Brain microvascular endothelial cell (primary cell): ENCODE results near the gene ITPR2.
"Not testable (repeated sequence)": the region's sequence is repeated elsewhere in the genome, so short reads cannot be mapped to it uniquely, and the experiment has no call there.

Experiments
- DNase-seq: peaks from one replicate; pipeline ENCODE4 v3.0.0-alpha.2; 2020
- H3K27ac ChIP-seq: fragments of 250-450 bp; sonication (Bioruptor Pico); 2 replicates; pipeline ENCODE4 v1.5.1; 2020; ENCODE audit warnings: mild to moderate bottlenecking, moderate library complexity
- H3K27me3 ChIP-seq: fragments of 250-450 bp; sonication (Bioruptor Pico); replicated peaks from 2 replicates; pipeline ENCODE4 v1.5.1; 2020; ENCODE audit warnings: mild to moderate bottlenecking
- H3K36me3 ChIP-seq: fragments of 250-450 bp; sonication (Bioruptor Pico); replicated peaks from 2 replicates; pipeline ENCODE4 v1.5.1; 2020; ENCODE audit warnings: mild to moderate bottlenecking
- H3K4me3 ChIP-seq: 2 replicates; pipeline ENCODE4 v1.5.1; 2011; ENCODE audit warnings: low read depth, mild to moderate bottlenecking, control low read depth, low read length, moderate library complexity
- in situ Hi-C: cut with HindIII; loops from 2 replicates; pipeline ENCODE4 v1.10.0; 2017; ENCODE audit warnings: low sequenced_read_pairs, low pct_ligation_motif_present
- TF ChIP-seq, protein P1 (sequence below): IDR thresholded peaks from 2 replicates; pipeline ENCODE4 v1.5.1; 2011; ENCODE audit warnings: low read depth, mild to moderate bottlenecking, moderate library complexity, low read length, control low read depth, inconsistent platforms; ENCODE audit errors: missing control alignments

The ITPR2 gene

DNA sequence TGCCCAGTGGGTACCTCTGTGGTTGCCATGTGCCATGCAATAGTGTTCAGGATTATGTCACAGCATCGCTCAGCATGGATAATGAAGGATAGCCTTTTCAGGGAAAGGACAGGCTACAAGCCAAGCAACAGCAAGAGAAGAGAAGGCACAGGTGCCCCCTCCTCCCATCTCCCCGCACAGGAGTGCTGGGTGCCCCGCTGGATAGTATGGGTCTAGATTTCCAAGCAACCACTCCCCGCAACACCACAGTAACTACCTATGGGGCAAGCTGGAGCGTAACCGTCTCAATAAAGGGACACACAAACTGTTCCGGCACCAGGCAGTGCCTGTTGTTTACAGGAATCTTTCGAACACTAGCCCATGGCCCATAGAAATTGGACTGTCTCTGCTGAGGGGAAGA lies 222.2 kb downstream of the ITPR2 start:
- TF ChIP-seq, protein P1, sequence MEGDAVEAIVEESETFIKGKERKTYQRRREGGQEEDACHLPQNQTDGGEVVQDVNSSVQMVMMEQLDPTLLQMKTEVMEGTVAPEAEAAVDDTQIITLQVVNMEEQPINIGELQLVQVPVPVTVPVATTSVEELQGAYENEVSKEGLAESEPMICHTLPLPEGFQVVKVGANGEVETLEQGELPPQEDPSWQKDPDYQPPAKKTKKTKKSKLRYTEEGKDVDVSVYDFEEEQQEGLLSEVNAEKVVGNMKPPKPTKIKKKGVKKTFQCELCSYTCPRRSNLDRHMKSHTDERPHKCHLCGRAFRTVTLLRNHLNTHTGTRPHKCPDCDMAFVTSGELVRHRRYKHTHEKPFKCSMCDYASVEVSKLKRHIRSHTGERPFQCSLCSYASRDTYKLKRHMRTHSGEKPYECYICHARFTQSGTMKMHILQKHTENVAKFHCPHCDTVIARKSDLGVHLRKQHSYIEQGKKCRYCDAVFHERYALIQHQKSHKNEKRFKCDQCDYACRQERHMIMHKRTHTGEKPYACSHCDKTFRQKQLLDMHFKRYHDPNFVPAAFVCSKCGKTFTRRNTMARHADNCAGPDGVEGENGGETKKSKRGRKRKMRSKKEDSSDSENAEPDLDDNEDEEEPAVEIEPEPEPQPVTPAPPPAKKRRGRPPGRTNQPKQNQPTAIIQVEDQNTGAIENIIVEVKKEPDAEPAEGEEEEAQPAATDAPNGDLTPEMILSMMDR = no peak
- Histone ChIP-seq H3K27ac (no peak overlapping the region), H3K4me3 (no peak overlapping the region), H3K27me3 (no peaks in the 10 kb centered on the region), H3K36me3 (no peaks in the 10 kb centered on the region)
- in situ Hi-C loops = no loop called here
- DNase-seq = no peak

DNA sequence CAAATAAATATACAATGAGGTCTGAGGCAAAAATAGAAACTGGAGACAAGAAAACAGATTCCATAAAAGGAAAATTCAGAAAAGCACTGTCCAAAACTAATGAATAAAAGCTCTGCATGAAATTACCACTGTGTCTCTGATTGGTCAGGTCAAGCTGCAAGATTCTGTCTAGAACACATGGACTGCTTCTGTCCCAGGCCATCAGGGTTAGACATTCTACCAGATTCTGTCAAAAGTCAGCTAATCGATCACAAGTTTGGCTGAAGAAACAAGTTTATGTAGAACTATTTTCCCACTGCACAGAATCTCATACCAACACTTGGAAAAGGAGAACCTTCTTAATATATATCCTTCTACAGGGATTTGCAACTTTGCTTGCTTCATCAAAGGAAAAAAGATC lies 223.0 kb downstream of the ITPR2 start:
- H3K27ac ChIP-seq = no peak overlapping the region
- no peak overlapping the region for H3K4me3 ChIP-seq
- no peaks in the 10 kb centered on the region for H3K27me3 ChIP-seq
- in situ Hi-C loops = no loop called here
- TF ChIP-seq, protein P1 = no peak
- no peaks in the 10 kb centered on the region for H3K36me3 ChIP-seq
- no peak for DNase-seq

DNA sequence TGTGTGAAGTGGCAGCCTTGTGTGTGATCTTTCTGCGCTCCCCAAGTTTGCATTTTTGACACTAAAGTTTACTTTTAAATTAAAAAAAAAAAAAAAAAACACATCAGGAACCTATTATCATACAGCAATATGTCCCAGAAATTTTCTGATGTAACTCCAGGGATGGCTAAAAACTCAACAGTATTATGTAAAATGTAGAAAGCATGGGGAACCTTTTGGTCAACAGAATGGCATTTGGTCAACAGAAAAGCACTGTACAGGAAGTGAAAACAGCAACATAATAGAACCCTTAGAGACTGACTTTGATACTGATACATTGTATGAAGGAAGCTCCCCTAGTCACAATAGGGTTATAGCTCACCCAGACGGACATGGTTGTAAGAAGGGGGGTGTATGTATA lies 224.3 kb downstream of the ITPR2 start:
- no peak overlapping the region for H3K4me3 ChIP-seq
- TF ChIP-seq, protein P1 = no peak
- DNase-seq = no peak

DNA sequence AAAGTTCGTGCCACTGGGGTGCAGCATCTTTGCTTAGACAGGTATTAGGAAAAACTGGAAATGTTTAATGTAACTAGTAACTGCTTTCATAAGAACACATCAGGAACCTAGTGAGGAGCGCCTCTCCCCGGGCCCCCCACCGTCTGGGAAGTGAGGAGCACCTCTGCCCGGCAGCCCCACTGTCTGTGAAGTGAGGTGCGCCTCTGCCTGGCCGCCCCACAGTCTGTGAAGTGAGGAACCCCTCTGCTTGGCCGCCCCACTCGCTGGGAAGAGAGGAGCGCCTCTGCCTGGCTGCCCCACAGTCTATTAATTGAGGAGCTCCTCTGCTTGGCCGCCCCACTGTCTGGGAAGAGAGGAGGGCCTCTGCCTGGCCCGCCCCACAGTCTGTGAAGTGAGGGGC lies 224.7 kb downstream of the ITPR2 start:
- TF ChIP-seq, protein P1 = no peak
- no peaks in the 10 kb centered on the region for H3K27me3 ChIP-seq
- in situ Hi-C loops = no loop called here
- no peak overlapping the region for H3K4me3 ChIP-seq
- no peak overlapping the region for H3K27ac ChIP-seq
- no peak for DNase-seq
- no peaks in the 10 kb centered on the region for H3K36me3 ChIP-seq

More for the DNA sequence above, 224.3 kb downstream of the ITPR2 start:
- Histone ChIP-seq H3K36me3 (no peaks in the 10 kb centered on the region), H3K27me3 (no peaks in the 10 kb centered on the region), H3K27ac (no peak overlapping the region)
- in situ Hi-C loops = no loop called here

DNA sequence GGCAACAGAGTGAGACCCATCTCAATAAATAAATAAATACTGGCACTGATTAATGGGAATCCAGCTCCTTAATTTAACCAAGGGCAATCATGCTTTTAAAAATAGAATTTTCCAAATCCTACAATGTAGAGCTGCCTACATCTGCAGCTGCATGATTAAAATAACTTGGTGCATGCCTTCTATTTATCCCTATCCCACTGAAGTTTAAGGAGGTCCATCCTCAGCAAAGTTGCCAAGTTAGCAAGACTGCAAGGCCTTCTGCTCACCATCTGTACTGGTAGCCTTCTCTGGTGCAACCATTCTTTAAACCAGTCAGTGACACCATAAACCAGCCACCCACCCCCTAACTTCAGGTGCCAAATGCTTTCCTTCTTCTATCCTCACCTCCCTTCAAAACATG lies 226.1 kb downstream of the ITPR2 start:
- TF ChIP-seq, protein P1 = no peak
- no peak overlapping the region for H3K27ac ChIP-seq
- in situ Hi-C loops = no loop called here
- no peaks in the 10 kb centered on the region for H3K36me3 ChIP-seq
- H3K27me3 ChIP-seq = no peaks in the 10 kb centered on the region
- no peak overlapping the region for H3K4me3 ChIP-seq
- DNase-seq = no peak

DNA sequence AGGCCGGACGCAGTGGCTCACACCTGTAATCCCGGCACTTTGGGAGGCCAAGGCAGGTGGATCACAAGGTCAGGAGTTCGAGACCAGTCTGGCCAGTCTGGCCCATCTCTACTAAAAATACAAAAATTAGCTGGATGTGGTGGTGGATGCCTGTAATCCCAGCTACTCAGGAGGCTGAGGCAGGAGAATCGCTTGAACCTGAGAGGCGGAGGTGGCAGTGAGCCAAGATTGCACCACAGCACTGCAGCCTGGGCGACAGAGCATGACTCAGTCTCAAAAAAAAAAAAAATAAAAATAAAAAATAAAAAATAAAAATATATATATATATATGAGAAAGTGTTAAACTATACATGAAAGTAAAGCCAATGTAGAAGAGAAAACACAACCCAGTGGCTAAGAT lies 228.2 kb downstream of the ITPR2 start:
- H3K27me3 ChIP-seq, H3K4me3 ChIP-seq, DNase-seq, in situ Hi-C loops, H3K27ac ChIP-seq, H3K36me3 ChIP-seq: not testable (repeated sequence)
